Measurements from ENCODE around the gene RHOH.
"Not testable (repeated sequence)": the region's sequence is repeated elsewhere in the genome, so short reads cannot be mapped to it uniquely, and the experiment has no call there.

Gene RHOH

DNA sequence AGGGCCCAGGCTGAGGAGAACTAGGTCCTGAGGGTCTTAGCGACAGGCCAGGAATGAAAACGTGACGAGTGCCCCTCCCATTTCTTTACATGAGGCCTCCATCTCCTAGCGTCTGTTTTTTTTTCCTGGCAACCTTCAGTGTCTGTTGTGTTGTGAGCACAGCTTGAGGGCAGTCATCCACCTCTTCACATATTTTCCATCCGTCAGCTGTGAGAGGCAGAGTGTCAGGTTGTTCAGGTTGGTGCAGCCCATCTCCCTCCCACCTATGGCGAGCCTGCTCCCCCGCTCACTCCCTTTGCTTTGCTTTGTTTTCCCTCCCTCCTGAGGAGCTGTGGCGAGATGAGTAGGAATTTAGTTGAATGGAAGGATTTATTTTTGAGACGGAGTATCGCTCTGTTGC lies 86.6 kb downstream of the RHOH start:
- H3K27ac ChIP-seq = no peak overlapping the region
- DNase-seq (ENCODE audit: low spot score) = no peak
- TF ChIP-seq, protein P1, sequence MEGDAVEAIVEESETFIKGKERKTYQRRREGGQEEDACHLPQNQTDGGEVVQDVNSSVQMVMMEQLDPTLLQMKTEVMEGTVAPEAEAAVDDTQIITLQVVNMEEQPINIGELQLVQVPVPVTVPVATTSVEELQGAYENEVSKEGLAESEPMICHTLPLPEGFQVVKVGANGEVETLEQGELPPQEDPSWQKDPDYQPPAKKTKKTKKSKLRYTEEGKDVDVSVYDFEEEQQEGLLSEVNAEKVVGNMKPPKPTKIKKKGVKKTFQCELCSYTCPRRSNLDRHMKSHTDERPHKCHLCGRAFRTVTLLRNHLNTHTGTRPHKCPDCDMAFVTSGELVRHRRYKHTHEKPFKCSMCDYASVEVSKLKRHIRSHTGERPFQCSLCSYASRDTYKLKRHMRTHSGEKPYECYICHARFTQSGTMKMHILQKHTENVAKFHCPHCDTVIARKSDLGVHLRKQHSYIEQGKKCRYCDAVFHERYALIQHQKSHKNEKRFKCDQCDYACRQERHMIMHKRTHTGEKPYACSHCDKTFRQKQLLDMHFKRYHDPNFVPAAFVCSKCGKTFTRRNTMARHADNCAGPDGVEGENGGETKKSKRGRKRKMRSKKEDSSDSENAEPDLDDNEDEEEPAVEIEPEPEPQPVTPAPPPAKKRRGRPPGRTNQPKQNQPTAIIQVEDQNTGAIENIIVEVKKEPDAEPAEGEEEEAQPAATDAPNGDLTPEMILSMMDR (IDR thresholded peaks at IDR 0.05) = no peak
- H3K4me3 ChIP-seq = no peak overlapping the region

DNA sequence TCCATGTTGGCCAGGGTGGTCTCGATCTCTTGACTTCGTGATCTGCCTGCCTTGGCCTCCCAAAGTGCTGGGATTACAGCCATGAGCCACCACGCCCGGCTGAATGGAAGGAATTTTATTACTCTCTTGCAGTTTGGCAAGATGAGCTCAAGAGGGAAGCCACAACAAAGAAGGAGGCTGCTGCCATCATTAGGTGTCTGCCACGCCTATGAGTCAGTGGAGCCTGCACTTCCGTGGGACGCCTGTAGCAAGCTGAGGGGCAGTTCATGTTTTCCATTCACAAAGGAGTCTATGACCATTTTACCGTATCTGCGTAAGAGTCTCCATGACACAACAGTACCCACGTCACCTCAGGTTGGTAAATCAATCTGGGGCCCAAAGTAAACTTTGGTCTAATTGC lies 87.1 kb downstream of the RHOH start:
- no peak for DNase-seq (ENCODE audit: low spot score)
- Histone ChIP-seq H3K27ac (no peak overlapping the region), H3K4me3 (no peak overlapping the region)
- TF ChIP-seq, protein P1 (IDR thresholded peaks at IDR 0.05) = no peak

DNA sequence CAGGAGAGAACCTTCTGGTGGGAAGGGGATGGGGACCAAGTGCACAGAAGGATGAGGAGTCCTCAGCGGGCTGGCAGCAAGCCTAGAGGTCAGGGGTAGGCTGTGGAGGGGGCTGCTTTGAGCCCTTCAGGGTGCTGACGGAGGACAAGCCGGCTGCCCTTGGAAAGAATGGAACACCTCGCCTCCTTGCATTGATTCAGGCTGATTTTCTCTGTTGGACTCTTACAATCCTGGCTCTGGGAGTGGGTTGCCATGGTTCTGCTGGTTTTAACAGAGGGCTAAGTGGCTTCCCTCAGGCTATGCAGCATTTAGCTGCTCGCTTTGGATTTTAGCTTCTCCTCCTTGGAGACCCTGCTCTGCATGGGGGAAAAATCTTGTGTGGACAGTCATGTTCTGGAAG lies 88.9 kb downstream of the RHOH start:
- Histone ChIP-seq H3K27ac (no peak overlapping the region), H3K4me3 (no peak overlapping the region)
- TF ChIP-seq, protein P1 (IDR thresholded peaks at IDR 0.05) = no peak
- no peak for DNase-seq (ENCODE audit: low spot score)

DNA sequence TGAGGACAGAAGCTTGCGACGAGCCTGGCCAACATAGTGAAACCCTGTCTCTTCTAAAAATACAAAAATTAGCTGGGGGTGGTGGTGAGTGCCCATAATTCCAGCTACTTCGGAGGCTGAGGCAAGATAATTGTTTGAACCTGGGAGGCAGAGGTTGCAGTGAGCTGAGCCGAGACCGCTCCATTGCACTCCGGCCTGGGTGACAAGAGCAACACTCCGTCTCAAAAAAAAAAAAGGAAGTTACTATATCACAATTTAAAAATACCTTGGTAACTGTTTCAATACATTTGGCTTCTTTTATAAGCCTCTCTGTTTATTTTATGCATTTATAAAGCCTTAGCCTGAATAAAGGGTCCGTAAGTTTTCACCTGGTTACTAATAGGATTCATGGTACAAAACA lies 91.7 kb downstream of the RHOH start:
- Histone ChIP-seq H3K4me3 (no peak overlapping the region), H3K27ac (no peak overlapping the region)
- DNase-seq (ENCODE audit: low spot score) = no peak
- TF ChIP-seq, protein P1 (IDR thresholded peaks at IDR 0.05) = no peak

DNA sequence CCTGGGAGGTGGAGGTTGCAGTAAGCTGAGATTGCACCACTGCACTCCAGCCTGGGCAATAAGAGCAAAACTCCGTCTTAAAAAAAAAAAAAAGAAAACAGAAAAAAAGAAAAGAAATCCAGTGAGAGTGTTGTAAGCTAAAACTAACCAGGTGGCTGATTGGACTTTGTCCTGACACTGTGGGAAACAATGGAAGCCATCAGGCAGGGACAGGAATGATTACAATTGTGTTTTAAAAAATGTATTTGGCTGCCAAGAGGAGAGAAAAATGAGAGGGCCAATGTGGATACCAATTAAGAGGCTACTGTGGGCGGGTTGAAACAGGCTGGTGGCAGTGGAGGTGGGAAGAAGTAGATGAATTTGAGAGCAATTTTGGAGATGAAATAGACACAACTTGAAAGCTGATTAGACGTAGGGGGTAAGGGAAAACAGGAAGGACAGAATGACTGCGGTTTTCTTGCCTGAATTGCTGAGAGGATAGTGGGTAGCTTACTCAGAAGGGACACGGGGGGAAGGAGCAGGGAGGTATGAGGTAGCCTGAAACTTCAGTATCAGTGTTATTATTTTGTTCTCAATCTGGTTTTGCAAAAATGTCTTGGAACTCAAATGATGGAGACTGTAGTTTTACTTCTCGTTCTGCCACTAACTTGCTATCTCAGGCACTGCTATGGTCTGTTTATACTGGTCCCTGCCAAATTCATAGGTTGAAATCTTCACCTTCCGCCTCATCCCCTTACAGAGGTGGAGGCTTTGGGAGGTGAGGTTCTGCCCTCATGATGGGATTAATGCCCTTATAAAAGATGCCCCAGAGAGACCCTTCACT lies 92.7 kb downstream of the RHOH start:
- no peak for DNase-seq (ENCODE audit: low spot score)
- Histone ChIP-seq H3K4me3 (no peak overlapping the region), H3K27ac (no peak overlapping the region)
- TF ChIP-seq, protein P1 (IDR thresholded peaks at IDR 0.05) = no peak

DNA sequence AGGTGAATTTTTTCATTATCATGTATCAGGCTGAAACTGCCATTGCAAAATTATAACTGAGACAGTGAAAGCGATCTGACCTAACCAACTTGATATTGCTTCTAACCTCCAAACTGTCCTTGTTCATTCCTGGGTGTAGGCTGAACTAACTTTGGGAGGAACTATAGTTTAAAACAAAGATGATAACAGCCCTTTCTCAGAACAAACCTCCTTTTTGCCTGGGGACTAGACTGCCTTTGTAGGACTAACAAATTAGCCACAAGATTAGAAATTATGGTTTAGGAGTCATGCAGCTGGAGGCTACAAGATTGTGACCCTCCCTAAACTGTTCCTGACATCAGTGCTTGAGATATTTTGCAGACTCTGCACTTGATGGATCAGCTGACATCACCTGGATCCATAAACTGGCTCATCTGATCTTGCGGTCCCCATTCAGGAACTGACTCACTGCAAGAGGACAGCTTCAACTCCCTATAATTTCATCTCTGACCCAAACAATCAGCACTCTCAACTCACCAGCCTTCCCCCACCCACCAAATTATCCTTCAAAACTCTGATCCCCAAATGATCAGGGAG lies 93.9 kb downstream of the RHOH start:
- H3K4me3 ChIP-seq; H3K27ac ChIP-seq; DNase-seq (ENCODE audit: low spot score): not testable (repeated sequence)

DNA sequence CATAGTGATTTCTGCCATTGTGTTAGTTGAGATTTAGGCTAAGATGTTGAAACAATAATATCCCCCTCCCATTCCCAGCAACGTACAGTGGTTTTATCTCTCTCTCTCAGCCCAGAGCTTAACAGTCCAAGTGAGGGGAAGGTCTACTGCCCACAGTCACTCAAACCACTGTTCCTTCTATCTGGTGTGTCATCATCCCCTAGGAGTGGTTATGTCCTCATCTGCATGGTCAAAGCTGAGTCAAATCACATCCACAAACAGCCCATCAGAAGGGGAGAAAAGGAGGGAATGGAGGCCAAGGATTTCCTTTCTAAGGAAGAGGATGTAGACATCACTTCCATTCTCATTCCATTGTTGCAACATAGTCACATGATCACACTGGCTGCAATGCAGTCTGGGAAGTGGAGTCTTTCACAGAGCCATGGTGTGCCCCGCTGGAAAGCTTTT lies 95.5 kb downstream of the RHOH start:
- TF ChIP-seq, protein P1 (IDR thresholded peaks at IDR 0.05) = no peak
- no peak overlapping the region for H3K27ac ChIP-seq
- DNase-seq (ENCODE audit: low spot score) = no peak
- no peak overlapping the region for H3K4me3 ChIP-seq

Measured in coronary artery (tissue), 2 donors.